Cerebellar nuclear complex (tissue), 1 donor: ENCODE measurements around the gene CDK16.
"Not testable (repeated sequence)": the region's sequence is repeated elsewhere in the genome, so short reads cannot be mapped to it uniquely, and the experiment has no call there.

Experiments
- DNase-seq, 2 experiments: peaks; one replicate each; lab custom pipeline; 2025; lab: John Stamatoyannopoulos, UW

CDK16 gene

GRCh38 chrX:47250017-47250347 lies 31.5 kb downstream of the CDK16 start:
- DNase-seq, result no peak

DNA sequence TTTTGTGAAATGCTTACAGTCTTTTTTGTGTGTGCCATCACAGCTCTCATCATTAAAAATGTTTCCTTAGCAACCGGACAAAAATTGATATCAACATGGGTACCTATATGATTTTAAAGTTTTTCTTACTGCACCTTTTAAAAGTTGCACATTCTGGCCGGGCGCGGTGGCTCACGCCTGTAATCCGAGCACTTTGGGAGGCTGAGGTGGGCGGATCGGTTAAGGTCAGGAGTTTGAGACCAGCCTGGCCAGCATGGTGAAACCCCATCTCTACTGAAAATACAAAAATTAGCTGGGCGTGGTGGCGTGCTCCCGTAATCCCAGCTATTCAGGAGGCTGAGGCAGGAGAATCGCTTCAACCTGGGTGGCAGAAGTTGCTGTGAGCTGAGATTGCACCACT lies 39.1 kb downstream of the CDK16 start:
- DNase-seq, result not testable (repeated sequence)

DNA sequence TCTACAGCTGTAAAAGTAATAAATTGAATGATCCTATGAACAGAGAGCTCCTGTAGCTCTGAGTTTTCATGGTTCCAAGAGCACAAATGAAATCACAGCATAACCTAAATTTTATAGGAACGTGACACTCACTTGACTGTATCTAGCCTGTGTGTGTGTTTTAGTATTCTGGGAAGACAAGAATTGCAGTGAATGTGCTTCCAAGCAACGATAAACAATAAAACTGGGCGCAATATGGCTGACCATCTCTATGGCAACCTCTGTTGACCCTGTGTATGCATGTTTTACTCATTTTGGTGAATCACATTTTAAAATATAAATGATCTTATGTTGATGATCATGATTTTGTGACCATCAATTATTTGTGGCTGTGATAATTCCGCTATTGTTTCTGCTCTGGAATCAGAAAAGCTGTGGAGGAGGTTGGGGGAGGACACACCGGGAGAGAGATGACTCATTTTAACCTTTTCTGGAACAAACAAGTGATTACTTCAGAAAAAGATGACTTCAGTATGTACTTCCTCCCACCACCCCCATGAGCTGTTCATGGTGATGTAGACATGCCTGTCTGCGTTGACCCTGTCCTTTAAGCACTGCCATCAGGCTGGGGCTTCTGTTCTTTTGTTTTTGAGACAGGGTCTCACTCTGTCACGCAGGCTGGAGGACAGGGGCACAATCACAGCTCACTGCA lies 46.1 kb downstream of the CDK16 start:
- no peak for DNase-seq

- no peak for DNase-seq
Measured at GRCh38 chrX:47266643-47267042, 48.2 kb downstream of the CDK16 start.

DNA sequence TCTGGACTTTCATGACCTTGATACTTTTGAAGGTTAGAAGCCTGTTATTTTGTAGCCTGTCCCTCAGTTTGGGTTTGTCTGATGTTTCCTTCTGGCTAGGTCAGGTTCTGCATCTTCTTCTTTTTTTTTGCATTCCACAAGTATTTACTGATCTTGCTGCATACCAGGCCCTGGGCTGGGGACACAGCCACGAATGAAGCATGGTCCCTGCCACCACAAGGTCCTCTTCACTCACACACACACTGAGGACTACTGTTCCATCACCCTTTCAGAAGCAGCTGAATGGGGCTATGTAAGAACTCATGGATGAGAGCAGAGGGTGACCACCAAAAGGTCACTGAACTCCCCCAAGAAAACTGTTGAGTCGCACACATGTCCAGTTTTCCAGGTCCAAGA lies 53.5 kb downstream of the CDK16 start:
- DNase-seq, result no peak

GRCh38 chrX:47273011-47273730 lies 54.7 kb downstream of the CDK16 start:
- DNase-seq, result no peak

- no peak for DNase-seq
Measured at GRCh38 chrX:47278691-47279090, 60.2 kb downstream of the CDK16 start.
